ENCODE measurements around the gene EYS. TPM values are rescaled to one million over a fixed set of nuclear protein-coding genes. Genes with fewer than 3 reads are reported as not detected.
"Not testable (repeated sequence)": the region's sequence is repeated elsewhere in the genome, so short reads cannot be mapped to it uniquely, and the experiment has no call there.

The EYS gene
- total RNA-seq, 1 experiment from 2014 or later, result not detected

DNA sequence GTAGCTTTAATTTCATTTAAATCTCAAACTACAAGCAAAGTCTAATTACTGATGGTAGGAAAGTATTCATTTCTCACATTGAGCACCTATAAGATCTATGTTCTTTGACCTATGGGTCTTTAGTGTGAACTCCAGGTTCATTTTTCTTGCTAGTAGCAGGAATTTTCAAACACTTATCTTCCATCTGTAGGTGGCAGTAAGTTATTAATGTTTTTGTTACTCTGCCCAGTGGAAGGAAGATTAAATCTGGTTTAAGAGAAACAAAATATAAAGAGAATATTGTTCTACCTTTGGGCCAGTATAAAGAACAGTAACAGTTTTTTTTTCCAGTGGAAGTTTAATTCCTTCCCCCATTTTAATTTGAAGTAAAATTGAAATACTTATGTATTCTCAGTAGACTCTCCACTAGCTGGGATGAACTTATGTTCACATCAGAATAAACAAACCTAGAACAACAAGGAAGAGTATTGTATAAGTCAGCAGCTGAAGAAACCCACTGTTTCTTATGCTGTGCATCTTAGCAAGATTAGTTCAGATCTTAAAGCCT lies 1743.2 kb downstream of the EYS start:
- CTCF ChIA-PET, result no interaction called here
- no peak for TF ChIP-seq CTCF (IDR thresholded peaks at IDR 0.05; ENCODE audit: insufficient read depth in 1 of 2, low read depth in 1 of 2, low read length in 1 of 2, severe bottlenecking in 1 of 2, unreplicated experiment in 1 of 2)
- POLR2A ChIA-PET, result no interaction called here
- Mint-ChIP-seq H3K36me3 (ENCODE audit: insufficient read depth, unreplicated experiment) (no peaks in the 10 kb centered on the region), H3K4me1 (ENCODE audit: low read depth, unreplicated experiment) (no peaks in the 10 kb centered on the region), H3K4me3 (ENCODE audit: unreplicated experiment) (no peak overlapping the region), H3K9me3 (ENCODE audit: unreplicated experiment) (no peaks in the 10 kb centered on the region), H3K27me3 (ENCODE audit: insufficient read depth, unreplicated experiment) (no peaks in the 10 kb centered on the region), H3K27ac (ENCODE audit: unreplicated experiment) (no peak overlapping the region)
- no peaks in the 10 kb centered on the region for H3K9me3 ChIP-seq
- BruUV-seq (replicated peaks), result no TSS peak
- H3K27me3 ChIP-seq (replicated peaks; ENCODE audit: control insufficient read depth, insufficient read depth, low read length), result no peaks in the 10 kb centered on the region
- no peaks in the 10 kb centered on the region for H3K36me3 ChIP-seq (ENCODE audit: control insufficient read depth, insufficient read depth, low read length)
- DNase-seq, result no peak
- no peak overlapping the region for H3K4me3 ChIP-seq (ENCODE audit: low read depth, low read length)
- no peaks in the 10 kb centered on the region for H3K4me1 ChIP-seq
- intact Hi-C loops (cut with micrococcal nuclease; ENCODE audit: unreplicated experiment), result no loop called here

GRCh38 chr6:63953336-63954021 lies 1753.5 kb downstream of the EYS start:
- H3K4me3 ChIP-seq (ENCODE audit: low read depth, low read length); H3K4me1 ChIP-seq; CTCF ChIA-PET; H3K4me1 Mint-ChIP-seq (ENCODE audit: low read depth, unreplicated experiment); H3K4me3 Mint-ChIP-seq (ENCODE audit: unreplicated experiment); H3K36me3 Mint-ChIP-seq (ENCODE audit: insufficient read depth, unreplicated experiment); H3K27me3 ChIP-seq (replicated peaks; ENCODE audit: control insufficient read depth, insufficient read depth, low read length); H3K9me3 ChIP-seq; H3K27ac Mint-ChIP-seq (ENCODE audit: unreplicated experiment); H3K27me3 Mint-ChIP-seq (ENCODE audit: insufficient read depth, unreplicated experiment); BruUV-seq (replicated peaks); H3K9me3 Mint-ChIP-seq (ENCODE audit: unreplicated experiment); POLR2A ChIA-PET; intact Hi-C loops (cut with micrococcal nuclease; ENCODE audit: unreplicated experiment); H3K36me3 ChIP-seq (ENCODE audit: control insufficient read depth, insufficient read depth, low read length); DNase-seq: not testable (repeated sequence)

DNA sequence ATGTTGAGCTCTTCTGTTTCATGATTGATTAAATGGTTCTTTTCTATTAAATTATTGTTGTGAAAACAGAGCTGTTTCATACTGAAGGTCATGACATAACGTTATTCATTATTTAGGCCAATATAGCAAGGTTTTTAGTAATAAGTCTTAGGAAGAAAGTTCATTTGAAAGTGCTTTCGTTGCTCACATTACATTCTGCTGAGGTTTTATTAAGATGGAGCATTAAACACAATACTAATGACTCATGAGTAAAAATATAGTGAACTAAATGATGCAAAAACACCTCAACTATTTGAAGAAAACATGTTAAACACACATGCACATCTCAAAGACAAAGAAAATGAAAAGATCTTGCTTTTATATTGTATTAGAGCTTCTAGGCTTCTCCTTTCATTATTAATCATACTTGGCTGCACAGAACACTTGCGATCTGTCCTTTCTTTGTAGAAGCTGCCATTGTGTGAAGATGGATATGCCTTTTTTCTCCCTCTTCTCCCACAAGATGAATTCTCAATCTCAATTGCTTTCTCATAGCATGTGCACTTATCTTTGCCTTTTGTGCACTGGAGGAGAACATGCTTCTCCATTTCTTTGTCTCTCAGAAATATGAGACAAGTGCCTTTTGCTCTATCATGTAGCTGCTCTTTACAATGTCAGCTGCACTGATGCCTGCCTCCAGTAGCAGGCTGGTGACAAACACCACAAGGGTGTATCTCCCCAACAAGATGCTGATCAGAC lies 1759.1 kb downstream of the EYS start:
- Histone ChIP-seq H3K36me3 (ENCODE audit: control insufficient read depth, insufficient read depth, low read length) (no peaks in the 10 kb centered on the region), H3K4me1 (no peaks in the 10 kb centered on the region), H3K27me3 (replicated peaks; ENCODE audit: control insufficient read depth, insufficient read depth, low read length) (no peaks in the 10 kb centered on the region), H3K9me3 (no peaks in the 10 kb centered on the region), H3K4me3 (ENCODE audit: low read depth, low read length) (no peak overlapping the region)
- no TSS peak for BruUV-seq (replicated peaks)
- CTCF ChIA-PET, result no interaction called here
- Mint-ChIP-seq H3K9me3 (ENCODE audit: unreplicated experiment) (no peaks in the 10 kb centered on the region), H3K4me3 (ENCODE audit: unreplicated experiment) (no peak overlapping the region), H3K36me3 (ENCODE audit: insufficient read depth, unreplicated experiment) (no peaks in the 10 kb centered on the region), H3K4me1 (ENCODE audit: low read depth, unreplicated experiment) (no peaks in the 10 kb centered on the region), H3K27ac (ENCODE audit: unreplicated experiment) (no peak overlapping the region), H3K27me3 (ENCODE audit: insufficient read depth, unreplicated experiment) (no peaks in the 10 kb centered on the region)
- intact Hi-C loops (cut with micrococcal nuclease; ENCODE audit: unreplicated experiment), result no loop called here
- TF ChIP-seq CTCF (IDR thresholded peaks at IDR 0.05; ENCODE audit: insufficient read depth in 1 of 2, low read depth in 1 of 2, low read length in 1 of 2, severe bottlenecking in 1 of 2, unreplicated experiment in 1 of 2), result no peak
- POLR2A ChIA-PET, result no interaction called here
- no peak for DNase-seq

Measured in Caco-2 (cell line).